GM13977 (cell line): ENCODE results near the gene EIPR1.
"Not testable (repeated sequence)": the region's sequence is repeated elsewhere in the genome, so short reads cannot be mapped to it uniquely, and the experiment has no call there.

Experiments
- DNase-seq: peaks from one replicate; pipeline ENCODE4 v3.0.0; 2012; ENCODE audit warnings: low spot score
- in situ Hi-C: fragments of 300-500 bp; cut with MboI; formaldehyde crosslinking; loops from one replicate; pipeline ENCODE4 v1.12.0; 2022; ENCODE audit warnings: low sequenced_read_pairs, low pct_unique_long_range_greater_than_20kb, mixed read lengths, inconsistent platforms; ENCODE audit not compliant: unreplicated experiment
- TF ChIP-seq, protein P1 (sequence below): IDR thresholded peaks from 2 replicates; pipeline ENCODE4 v1.5.1; 2012; ENCODE audit warnings: mild to moderate bottlenecking, control low read depth; ENCODE audit not compliant: insufficient read depth; ENCODE audit errors: extremely low read depth, missing control alignments

EIPR1 gene

DNA sequence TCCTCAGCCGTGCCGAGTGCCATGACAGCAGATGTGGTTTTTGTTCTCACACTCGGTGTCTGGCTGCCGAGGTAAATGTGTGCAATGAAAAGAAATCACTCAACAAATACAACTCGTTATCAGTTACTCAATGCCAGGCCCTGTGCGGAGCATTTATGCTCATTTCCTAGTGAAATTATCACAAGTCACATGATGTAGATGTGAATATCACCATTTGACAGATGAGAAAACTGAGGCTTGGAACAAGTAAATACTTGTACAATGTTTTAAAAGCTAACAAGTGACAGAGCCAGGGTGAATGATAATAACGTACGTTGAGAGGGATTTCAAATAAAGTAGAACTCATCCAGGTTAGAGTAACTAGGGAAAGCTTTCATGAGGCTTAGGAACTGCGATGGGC is 174.7 kb downstream of the EIPR1 start:
- TF ChIP-seq, protein P1, sequence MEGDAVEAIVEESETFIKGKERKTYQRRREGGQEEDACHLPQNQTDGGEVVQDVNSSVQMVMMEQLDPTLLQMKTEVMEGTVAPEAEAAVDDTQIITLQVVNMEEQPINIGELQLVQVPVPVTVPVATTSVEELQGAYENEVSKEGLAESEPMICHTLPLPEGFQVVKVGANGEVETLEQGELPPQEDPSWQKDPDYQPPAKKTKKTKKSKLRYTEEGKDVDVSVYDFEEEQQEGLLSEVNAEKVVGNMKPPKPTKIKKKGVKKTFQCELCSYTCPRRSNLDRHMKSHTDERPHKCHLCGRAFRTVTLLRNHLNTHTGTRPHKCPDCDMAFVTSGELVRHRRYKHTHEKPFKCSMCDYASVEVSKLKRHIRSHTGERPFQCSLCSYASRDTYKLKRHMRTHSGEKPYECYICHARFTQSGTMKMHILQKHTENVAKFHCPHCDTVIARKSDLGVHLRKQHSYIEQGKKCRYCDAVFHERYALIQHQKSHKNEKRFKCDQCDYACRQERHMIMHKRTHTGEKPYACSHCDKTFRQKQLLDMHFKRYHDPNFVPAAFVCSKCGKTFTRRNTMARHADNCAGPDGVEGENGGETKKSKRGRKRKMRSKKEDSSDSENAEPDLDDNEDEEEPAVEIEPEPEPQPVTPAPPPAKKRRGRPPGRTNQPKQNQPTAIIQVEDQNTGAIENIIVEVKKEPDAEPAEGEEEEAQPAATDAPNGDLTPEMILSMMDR, result no peak
- peak; percentile 3 for DNase-seq
- in situ Hi-C loops, result no loop called here

DNA sequence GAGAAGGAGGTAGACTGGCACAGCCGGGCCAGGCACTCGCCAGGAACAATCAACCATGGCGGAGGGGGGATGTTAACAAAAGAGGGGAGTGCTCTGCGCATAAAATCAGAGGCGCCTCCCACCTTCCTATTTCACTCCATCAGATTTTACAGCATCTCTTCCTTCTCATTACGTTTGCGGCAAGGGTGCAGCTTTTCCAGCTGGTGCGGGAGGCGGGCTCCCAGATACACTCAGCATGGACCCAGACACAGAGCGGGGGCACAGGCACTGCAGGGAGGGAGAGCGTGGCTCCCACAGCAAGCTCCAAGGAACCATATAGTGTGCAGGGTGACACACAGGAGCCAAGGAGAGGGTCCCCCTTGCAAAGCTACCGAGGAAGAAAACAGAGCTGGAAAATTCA is 176.3 kb downstream of the EIPR1 start:
- DNase-seq, result no peak
- TF ChIP-seq, protein P1, result no peak
- in situ Hi-C loops, result no loop called here

DNA sequence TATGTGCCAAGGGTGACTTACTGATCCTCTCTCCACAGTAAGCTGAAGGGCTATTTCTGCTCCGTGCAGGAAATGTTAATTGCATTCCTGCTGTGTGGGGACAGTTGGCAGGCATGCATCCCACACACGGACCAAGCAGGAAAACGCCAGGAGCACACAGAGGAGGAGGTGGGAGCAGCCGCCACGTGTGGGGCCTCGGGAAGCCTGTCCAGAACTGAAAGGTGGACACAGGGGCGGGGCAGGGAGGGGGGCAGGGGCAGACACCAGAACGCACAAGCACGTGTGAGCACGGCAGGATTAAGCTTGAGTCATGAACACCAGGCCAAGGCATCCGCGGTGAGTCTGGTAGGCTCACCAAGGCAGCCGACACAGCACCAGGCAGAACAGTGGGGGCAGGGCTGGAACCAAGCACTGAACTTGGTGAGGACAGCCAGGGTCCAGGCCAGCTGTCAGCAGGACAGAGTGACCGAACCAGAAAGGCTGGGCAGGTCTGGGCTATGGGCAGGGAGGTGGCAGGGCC is 177.1 kb downstream of the EIPR1 start:
- in situ Hi-C loops, result no loop called here
- DNase-seq, result no peak

DNA sequence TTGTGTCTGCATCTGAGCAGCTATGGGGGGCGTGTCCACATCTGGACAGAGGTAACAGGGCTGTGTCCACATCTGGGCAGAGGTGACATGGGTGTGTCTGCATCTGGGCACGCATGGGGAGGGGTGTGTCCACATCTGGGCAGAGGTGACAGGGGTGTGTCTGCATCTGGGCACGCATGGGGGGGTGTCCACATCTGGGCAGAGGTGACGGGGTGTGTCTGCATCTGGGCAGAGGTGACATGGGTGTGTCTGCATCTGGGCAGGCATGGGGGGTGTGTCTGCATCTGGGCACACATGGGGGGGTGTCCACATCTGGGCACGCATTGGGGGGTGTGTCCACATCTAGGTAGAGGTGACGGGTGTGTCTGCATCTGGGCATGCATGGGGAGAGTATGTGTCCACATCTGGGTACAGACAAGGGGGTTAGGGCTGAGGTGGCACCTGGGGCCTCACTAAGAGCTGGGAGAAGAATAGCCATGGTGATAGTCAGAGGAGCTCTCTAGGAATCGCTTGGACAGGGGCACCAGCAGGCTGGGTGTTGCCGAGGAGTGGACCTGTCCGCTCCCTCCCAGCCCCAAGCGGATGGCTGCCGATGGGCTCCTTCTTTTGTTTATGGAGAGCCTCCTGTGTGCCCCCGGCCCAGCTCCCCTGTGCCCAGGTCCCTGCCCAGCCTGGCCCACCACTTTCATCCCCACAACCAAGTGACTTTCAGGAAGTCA is 177.8 kb downstream of the EIPR1 start:
- no peak for DNase-seq
- TF ChIP-seq, protein P1, result no peak
- in situ Hi-C loops, result no loop called here

More for the DNA sequence above, 177.1 kb downstream of the EIPR1 start:
- TF ChIP-seq, protein P1, result no peak

DNA sequence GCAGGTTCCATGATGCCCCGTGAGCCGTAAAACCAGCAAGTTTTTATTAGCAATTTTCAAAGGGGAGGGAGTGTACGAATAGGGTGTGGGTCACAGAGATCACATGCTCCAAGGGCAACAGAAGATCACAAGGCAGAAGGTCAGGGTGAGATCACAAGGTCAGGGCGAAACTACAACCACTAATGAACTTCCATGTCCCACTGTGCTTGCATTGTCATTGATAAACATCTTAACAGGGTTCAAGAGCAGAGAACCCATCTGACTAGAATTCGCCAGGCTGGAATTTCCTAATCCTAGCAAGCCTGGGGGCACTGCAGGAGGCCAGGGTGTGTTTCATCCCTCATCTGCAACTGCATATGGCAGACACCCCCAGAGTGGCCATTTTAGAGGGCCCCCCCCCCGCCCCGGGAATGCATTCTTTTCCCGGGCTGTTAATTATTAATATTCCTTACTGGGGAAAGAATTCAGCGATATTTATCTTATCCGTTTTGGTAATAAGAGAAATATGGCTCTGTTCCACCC is 178.9 kb downstream of the EIPR1 start:
- in situ Hi-C loops, DNase-seq: not testable (repeated sequence)

DNA sequence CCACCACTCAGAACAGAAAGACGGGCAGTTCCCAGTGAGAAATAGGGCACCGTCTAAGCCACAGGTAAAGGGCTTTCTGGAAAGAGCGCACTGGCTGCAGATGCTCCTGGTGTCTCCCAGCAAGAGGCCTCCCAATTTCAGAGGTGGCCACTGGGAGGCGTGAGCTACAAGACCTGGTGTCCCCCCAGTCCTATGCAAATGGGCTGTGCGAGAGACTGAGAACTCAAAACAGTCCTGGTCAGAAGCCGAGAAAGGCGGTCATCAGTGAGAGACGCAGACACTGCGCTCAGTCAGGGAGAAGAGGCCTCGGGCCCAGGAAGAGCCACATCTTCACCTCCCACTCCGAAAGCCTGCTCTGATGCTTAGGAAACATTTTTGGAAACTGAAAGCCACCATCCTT is 179.5 kb downstream of the EIPR1 start:
- in situ Hi-C loops, result no loop called here
- TF ChIP-seq, protein P1, result peak; percentile 31
- DNase-seq, result no peak

DNA sequence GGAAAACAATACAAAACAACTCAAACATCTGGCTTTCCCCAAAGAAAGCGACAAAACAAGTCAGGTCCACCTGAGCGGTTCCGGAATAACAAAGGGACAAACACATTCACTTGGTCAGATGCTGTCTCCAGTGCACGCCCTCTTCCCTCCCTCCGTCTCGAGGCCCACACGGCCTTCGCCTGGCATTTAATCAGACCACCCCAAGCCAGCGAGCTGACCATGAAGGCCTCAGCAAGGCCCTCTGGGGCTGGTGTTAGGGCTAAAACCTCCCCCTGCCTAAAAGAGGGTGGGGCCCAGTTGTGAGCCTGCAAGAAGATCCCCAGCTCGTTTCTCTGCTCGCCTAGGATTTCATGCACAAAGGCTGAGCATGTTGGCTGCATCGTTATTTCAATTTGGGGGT is 180.3 kb downstream of the EIPR1 start:
- no peak for DNase-seq
- TF ChIP-seq, protein P1, result no peak
- in situ Hi-C loops, result no loop called here
